Dendritic cell treated with granulocyte-macrophage colony-stimulating factor and Interleukin-4, amounts not matched to agents 40 ng/mL and 50 ng/mL, for 4 days (primary cell): ENCODE data around the gene TMEM81.

Experiments
- H3K27ac Mint-ChIP-seq: one replicate; pipeline ENCODE4 v1.8.0; 2022; ENCODE audit warnings: mild to moderate bottlenecking, mixed read lengths
- H3K27me3 Mint-ChIP-seq: one replicate; pipeline ENCODE4 v1.8.0; 2022; ENCODE audit warnings: mild to moderate bottlenecking, mixed read lengths
- H3K36me3 Mint-ChIP-seq: one replicate; pipeline ENCODE4 v1.8.0; 2022; ENCODE audit warnings: low read depth, mixed read lengths
- H3K4me1 Mint-ChIP-seq: one replicate; pipeline ENCODE4 v1.8.0; 2022; ENCODE audit warnings: low read depth, mixed read lengths
- H3K4me3 Mint-ChIP-seq: one replicate; pipeline ENCODE4 v1.8.0; 2022; ENCODE audit warnings: mild to moderate bottlenecking, moderate library complexity, mixed read lengths
- H3K9me3 Mint-ChIP-seq: one replicate; pipeline ENCODE4 v1.8.0; 2022; ENCODE audit warnings: mixed read lengths
- intact Hi-C: fragments of 100-400 bp; cut with micrococcal nuclease; formaldehyde crosslinking; loops from one replicate; pipeline ENCODE4 v1.15.0; 2022

Gene TMEM81, protein sequence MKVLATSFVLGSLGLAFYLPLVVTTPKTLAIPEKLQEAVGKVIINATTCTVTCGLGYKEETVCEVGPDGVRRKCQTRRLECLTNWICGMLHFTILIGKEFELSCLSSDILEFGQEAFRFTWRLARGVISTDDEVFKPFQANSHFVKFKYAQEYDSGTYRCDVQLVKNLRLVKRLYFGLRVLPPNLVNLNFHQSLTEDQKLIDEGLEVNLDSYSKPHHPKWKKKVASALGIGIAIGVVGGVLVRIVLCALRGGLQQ

DNA sequence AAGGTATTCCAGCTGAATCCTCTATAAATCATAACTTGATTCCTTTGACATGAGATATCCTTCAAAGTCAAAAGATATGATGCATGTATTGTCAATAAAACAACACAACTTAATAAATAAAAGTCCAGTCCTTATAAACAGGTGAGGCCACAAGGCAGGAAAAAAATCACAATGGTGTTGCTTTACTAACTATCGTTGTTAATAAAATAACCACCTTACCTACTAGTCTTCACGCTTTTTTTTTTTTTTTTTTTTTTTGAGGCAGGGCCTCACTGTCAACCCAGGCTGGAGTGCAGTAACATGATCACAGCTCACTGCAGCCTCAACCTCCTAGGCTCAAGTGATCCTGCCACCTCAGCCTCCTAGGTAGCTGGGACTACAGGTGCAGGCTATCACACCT is at the start of gene TMEM81:
Gene TMEM81 (minus strand): TSS at position 101 of the 400 bp plus-strand sequence. CDS start 140 bp downstream, outside the sequence.
- Mint-ChIP-seq H3K4me1 (no peaks in the 10 kb centered on the region), H3K27me3 (no peaks in the 10 kb centered on the region), H3K27ac (no peak within 1 kb of the TSS), H3K9me3 (no peaks in the 10 kb centered on the region), H3K4me3 (no peak within 1 kb of the TSS), H3K36me3 (peaks cover 66% of the 10 kb centered on the region)
- intact Hi-C loops, result no loop called here

DNA sequence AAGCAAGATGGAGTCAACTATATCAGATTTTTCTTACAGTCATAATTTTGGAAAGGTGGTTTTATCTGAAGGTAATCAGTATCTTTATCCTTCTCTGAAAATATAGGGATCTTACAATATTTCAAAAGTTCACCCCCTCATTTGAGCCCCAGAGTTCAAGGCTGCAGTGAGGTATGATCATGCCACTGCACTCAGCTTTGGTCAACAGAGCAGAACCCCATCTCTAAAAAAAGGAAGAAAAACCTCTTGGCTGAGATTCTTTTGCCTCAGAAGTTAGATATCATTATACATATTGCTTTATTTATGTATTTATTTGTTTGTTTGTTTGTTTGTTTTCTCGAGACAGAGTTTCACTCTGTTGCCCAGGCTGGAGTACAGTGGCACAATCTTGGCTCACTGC is 49.0 kb upstream of the TMEM81 start:
- Mint-ChIP-seq H3K27me3 (no peaks in the 10 kb centered on the region), H3K4me1 (peaks cover 8% of the 10 kb centered on the region), H3K36me3 (no peaks in the 10 kb centered on the region), H3K9me3 (no peaks in the 10 kb centered on the region), H3K27ac (no peak overlapping the region), H3K4me3 (no peak overlapping the region)
- intact Hi-C loops, result no loop called here

DNA sequence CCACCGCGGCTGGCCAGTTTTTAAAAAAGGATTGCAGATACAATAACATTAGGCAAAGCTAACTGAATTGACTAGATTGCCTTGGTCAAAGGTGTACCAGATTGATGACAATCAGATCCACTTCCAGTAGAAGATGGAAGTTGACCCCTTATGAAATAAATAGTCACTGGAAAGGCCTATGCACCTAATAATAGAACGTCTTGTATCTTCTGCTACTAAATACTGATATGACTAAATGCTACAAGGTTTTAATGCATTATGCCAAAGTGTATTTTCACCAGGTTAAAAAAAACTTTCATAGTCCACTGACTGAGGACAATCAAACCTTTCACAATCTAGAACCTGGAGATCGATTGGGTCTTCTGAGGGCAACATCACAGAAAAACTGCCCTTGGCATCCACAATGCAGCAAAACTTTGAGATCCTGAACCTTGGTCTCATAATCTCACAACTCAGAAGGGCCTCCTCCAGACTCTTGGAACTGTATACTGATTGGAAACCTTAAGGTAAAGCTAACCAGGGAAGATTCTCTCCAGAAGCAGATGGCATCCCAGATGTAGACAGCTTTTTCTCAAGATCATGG is 45.3 kb upstream of the TMEM81 start:
- Mint-ChIP-seq H3K27ac (no peak overlapping the region), H3K27me3 (no peaks in the 10 kb centered on the region), H3K4me1 (peaks cover 5% of the 10 kb centered on the region), H3K36me3 (no peaks in the 10 kb centered on the region), H3K4me3 (no peak overlapping the region), H3K9me3 (no peaks in the 10 kb centered on the region)
- intact Hi-C loops, result no loop called here

DNA sequence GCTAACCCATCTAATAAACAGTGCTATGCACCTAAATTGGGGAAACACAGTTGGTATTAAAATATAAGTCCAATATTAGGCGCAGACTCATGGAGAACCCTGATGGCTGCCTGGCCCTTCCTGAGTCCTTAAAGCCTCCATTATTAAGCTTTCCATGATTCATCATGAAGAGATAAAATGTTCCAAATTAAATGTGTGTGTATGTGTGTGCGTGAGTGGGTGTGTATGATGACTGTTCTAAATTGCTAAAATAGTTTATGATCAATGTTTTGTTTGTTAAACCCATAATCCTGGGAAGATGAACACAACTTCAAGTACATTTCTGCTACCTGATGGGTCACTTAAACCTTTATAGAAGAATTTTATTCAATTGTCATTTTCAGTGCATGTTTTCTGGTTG is 43.8 kb upstream of the TMEM81 start:
- intact Hi-C loops, result no loop called here

DNA sequence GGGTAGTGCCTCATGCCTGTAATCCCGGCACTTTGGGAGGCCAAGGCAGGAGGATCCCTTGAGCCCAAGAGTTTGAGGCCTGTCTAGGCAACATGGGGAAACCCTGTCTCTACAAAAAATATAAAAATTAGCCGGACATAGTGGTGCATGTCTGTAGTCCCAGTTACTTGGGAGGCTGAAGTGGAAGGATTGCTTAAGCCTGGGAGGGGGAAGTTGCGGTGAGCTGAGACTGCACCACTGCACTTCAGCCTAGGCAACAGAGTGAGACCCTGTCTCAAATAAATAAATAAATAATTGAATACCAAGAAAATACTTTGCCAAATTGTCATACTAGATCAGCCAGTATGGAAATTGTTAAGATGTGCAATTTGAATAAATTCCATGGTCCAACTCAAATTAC is 43.4 kb upstream of the TMEM81 start:
- Mint-ChIP-seq H3K27ac (peak overlapping the region; percentile 50), H3K4me1 (peaks cover 5% of the 10 kb centered on the region), H3K36me3 (no peaks in the 10 kb centered on the region), H3K4me3 (no peak overlapping the region), H3K9me3 (no peaks in the 10 kb centered on the region), H3K27me3 (no peaks in the 10 kb centered on the region)
- intact Hi-C loops, result no loop called here

More for the DNA sequence above, 43.8 kb upstream of the TMEM81 start:
- H3K27me3 Mint-ChIP-seq, result no peaks in the 10 kb centered on the region
- no peaks in the 10 kb centered on the region for H3K36me3 Mint-ChIP-seq
- peaks cover 5% of the 10 kb centered on the region for H3K4me1 Mint-ChIP-seq
- H3K9me3 Mint-ChIP-seq, result no peaks in the 10 kb centered on the region
- H3K27ac Mint-ChIP-seq, result no peak overlapping the region
- H3K4me3 Mint-ChIP-seq, result no peak overlapping the region

DNA sequence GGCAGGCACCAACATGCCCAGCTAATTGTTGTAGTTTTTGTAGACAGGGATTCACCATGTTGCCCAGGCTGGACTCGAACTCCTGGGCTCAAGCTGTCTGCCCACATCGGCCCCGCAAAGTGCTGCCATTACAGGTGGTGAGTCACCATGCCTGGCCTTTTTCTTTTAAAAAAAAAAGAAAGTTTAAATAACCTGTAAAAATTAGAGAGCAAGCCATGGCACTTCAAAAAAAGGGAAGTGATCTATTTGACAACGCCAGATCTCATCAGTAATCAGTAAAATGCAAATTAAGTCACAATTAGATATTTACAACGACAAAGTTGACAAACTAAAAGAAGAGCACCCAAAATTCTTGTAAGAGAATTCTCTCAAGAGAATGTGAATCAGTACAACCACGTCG is 40.5 kb upstream of the TMEM81 start:
- intact Hi-C loops, result loop anchor here (5.0 kb wide), 1 partner anchor 133 kb away; no protein-coding TSS in a partner anchor

DNA sequence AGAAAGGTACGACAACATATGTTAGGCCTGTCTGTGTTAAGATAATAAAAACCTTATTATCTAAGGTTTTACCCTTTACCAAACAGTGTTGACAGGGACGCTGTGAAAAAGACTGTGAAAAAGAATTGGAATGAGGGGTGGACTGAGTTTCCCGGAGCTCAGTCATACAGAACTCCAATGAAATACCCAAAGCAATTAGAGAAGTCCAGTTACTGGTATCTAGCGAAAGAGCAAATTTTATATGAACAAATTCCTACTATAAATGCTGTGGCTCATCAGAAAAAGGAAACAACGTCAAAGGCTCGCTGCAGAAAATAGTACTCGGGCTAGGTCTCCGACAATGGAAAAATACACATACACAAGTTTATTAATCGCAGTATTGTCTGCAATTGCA is 38.2 kb upstream of the TMEM81 start:
- Mint-ChIP-seq H3K4me3 (peak overlapping the region; percentile 99), H3K27ac (peak overlapping the region; percentile 92), H3K9me3 (no peaks in the 10 kb centered on the region), H3K27me3 (no peaks in the 10 kb centered on the region), H3K36me3 (peaks cover 37% of the 10 kb centered on the region), H3K4me1 (peaks cover 37% of the 10 kb centered on the region)
- intact Hi-C loops, result loop anchor here (1.0 to 5.0 kb wide), 3 partner anchors 19 to 135 kb away; partner anchors contain the start of gene DSTYK

More for the DNA sequence above, 40.5 kb upstream of the TMEM81 start:
- Mint-ChIP-seq H3K27me3 (no peaks in the 10 kb centered on the region), H3K4me1 (peaks cover 22% of the 10 kb centered on the region), H3K27ac (peak overlapping the region; percentile 15), H3K4me3 (no peak overlapping the region), H3K36me3 (peaks cover 16% of the 10 kb centered on the region), H3K9me3 (no peaks in the 10 kb centered on the region)

DNA sequence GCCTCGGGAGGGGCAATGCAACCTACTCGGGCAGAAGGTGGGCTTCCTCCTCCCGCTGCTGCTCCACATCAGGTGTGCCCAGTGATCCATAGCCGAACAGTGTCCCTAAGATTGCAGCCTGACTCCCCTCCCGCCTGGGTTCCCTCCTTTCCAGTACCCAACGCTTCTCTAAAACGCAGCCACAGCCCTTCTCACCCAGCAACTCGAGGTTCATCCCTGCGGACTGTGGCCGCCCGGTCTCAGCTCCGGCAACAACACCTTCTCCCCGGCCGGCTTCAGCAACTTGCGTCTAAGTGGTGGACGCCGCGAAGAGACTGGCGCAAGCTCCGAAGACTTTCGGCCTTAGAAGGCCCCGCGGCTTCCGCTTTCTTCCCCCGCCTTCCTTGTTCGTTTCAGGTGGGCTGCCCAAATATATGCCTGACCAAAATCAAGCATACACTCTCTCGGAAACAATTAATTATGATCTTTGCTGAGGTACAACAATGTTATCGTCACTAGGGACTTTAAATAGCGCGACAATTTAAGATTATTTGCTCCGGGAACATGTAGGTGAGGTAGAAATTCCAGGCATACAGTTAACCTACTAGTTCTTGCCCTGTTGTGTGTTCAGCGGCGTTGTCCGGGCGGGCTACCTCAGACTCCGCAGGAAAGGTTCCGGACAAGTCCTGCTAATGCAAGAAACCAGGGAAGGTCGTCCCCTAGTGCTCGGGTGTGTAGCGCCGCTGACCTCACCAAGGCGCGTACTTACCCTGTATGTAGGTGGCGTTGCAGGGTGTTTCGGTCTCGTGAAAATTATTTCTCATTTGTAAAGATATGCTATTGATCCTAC is 37.6 kb upstream of the TMEM81 start, which contains the start of gene RBBP5:
Gene RBBP5 (minus strand): TSS at position 319 of the 829 bp plus-strand sequence. CDS start 105 bp downstream, at position 214.
- Mint-ChIP-seq H3K4me1 (peaks cover 37% of the 10 kb centered on the region), H3K36me3 (peaks cover 41% of the 10 kb centered on the region), H3K4me3 (peak within 1 kb of the TSS; percentile 99), H3K27ac (peak within 1 kb of the TSS; percentile 92), H3K9me3 (no peaks in the 10 kb centered on the region), H3K27me3 (no peaks in the 10 kb centered on the region)
- intact Hi-C loops, result loop anchor here (1.0 to 5.0 kb wide), 3 partner anchors 19 to 135 kb away; partner anchors contain the start of gene DSTYK

DNA sequence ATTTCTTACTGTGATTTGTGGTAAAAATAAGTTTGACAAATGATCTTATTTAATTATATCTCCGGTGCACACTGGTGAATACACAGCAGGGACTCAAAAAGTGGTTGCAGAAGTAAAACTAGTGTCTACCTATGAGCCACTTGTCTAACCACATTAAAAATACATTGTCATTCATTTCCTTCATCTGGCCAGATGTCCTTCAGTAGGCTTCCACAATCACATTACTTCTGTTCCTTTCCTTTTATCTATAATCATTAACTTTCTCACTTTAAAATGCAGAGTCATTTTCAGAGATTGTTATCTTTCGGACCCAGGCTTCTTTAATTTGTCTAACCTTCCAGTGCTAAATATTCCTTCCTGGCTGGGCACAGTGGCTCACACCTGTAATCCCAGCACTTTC is 34.5 kb upstream of the TMEM81 start:
- Mint-ChIP-seq H3K4me3 (no peak overlapping the region), H3K27me3 (no peaks in the 10 kb centered on the region), H3K4me1 (peaks cover 32% of the 10 kb centered on the region), H3K27ac (peak overlapping the region; percentile 64), H3K9me3 (no peaks in the 10 kb centered on the region), H3K36me3 (peaks cover 59% of the 10 kb centered on the region)
- intact Hi-C loops, result no loop called here

DNA sequence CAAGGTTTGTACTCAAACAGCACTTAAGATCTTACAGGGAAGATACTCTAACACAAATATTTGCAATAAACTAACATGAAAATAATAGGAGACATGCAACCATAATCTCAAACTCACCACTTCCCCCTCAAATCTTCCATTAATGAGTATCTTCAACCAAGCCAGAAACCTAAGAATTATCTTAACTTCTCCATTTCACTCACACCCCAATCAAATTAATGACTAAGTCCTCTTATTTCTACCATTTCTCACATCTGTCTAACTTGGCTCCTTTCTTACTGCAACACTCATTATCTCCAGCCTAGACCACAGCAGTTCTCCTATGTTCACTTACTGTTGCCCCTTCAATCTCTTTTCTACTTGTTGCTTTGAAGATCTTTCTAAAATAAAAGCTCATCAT is 27.1 kb upstream of the TMEM81 start:
- Mint-ChIP-seq H3K9me3 (no peaks in the 10 kb centered on the region), H3K36me3 (peaks cover 75% of the 10 kb centered on the region), H3K4me3 (no peak overlapping the region), H3K27me3 (no peaks in the 10 kb centered on the region), H3K4me1 (peaks cover 7% of the 10 kb centered on the region), H3K27ac (no peak overlapping the region)
- intact Hi-C loops, result no loop called here

DNA sequence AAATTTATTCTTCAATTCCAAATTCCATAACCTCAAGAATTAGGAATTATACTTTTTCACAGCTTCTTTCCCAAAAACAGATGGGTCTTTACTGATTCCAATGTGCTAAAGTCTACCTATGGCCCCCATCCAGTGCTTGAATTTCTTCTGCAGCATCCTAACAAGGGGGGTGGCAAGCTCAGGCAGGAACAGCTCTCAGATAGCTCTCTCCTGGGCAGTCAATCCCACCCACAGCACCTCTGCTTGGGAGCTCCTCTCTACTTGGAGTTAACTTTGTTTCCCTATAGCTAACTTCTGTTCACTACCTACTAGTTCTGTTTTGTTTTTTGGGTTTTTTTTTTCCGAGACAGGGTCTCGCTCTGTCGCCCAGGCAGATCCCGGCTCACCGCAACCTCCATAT is 25.5 kb upstream of the TMEM81 start:
- Mint-ChIP-seq H3K27me3 (no peaks in the 10 kb centered on the region), H3K4me3 (no peak overlapping the region), H3K27ac (no peak overlapping the region), H3K36me3 (peaks cover 86% of the 10 kb centered on the region), H3K9me3 (no peaks in the 10 kb centered on the region), H3K4me1 (peaks cover 7% of the 10 kb centered on the region)
- intact Hi-C loops, result no loop called here

DNA sequence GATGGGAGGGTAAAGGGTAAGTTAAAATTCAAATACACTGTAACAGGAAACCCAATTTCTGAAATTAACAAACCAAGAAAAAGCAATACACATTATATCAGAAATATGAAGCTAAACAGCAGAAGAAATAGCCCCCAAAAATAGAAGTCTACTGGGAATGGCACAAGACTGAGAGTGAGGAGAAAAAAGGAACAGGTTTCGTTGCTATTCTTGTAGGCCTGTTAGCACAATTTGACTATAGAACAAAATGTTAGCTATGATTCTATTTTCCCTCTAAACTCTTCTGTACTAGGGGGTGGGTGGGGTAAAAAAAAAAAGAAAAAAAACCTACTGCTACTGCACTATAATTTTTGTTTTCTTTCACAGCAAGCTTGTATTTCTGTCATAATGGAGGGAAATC is 25.0 kb upstream of the TMEM81 start:
- H3K4me3 Mint-ChIP-seq, result no peak overlapping the region
- H3K27me3 Mint-ChIP-seq, result no peaks in the 10 kb centered on the region
- intact Hi-C loops, result no loop called here
- peaks cover 88% of the 10 kb centered on the region for H3K36me3 Mint-ChIP-seq
- H3K4me1 Mint-ChIP-seq, result peaks cover 7% of the 10 kb centered on the region
- no peaks in the 10 kb centered on the region for H3K9me3 Mint-ChIP-seq
- no peak overlapping the region for H3K27ac Mint-ChIP-seq

DNA sequence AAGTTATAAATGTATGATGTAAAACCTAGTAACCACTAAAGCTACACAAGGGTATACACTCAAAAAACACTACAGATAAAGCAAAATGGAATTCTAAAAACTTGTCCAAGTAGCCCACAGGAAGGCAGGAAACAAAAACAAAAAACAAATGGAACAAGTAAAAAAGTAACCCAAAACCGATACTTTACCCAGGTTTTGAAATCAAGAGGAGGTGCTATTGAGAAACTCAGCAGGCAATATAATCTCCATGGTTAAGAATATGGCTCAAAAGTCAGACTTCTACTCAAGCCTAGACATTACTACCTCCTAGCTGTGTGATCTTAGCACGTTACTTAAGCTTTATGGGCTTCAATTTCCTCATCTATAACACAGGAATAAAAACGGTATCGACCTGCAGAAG is 24.2 kb upstream of the TMEM81 start:
- Mint-ChIP-seq H3K4me1 (peaks cover 7% of the 10 kb centered on the region), H3K9me3 (no peaks in the 10 kb centered on the region), H3K27me3 (no peaks in the 10 kb centered on the region), H3K27ac (no peak overlapping the region), H3K4me3 (no peak overlapping the region), H3K36me3 (peaks cover 88% of the 10 kb centered on the region)
- intact Hi-C loops, result no loop called here

DNA sequence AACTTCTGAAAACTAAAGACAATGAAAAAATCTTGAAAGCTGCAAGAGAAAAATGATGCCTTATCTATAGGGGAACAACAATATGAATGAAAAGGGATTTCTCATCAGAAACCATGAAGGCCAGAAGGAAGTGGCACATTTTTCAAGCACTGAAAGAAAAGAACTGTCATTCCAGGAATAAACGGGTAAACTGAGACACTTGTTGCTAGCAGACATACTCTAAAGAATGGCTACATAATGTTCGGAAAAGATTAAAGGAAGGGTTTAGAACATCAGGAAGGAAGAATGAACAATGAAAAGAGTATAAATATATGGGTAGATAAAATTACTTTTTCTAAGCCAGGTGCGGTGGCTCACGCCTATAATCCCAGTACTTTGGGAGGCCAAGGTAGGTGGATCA is 23.1 kb upstream of the TMEM81 start:
- Mint-ChIP-seq H3K27ac (no peak overlapping the region), H3K36me3 (peaks cover 93% of the 10 kb centered on the region), H3K4me1 (peaks cover 7% of the 10 kb centered on the region), H3K9me3 (no peaks in the 10 kb centered on the region), H3K4me3 (no peak overlapping the region), H3K27me3 (no peaks in the 10 kb centered on the region)
- intact Hi-C loops, result no loop called here
